GM12872 (cell line): Measurements from ENCODE around the gene PCDH17.

Experiments
- TF ChIP-seq, protein P1 (sequence below): IDR thresholded peaks from 3 replicates; pipeline ENCODE4 v1.5.1; 2011; ENCODE audit warnings: low read depth, mild to moderate bottlenecking, low read length, moderate library complexity; ENCODE audit not compliant: insufficient read depth

The PCDH17 gene

DNA sequence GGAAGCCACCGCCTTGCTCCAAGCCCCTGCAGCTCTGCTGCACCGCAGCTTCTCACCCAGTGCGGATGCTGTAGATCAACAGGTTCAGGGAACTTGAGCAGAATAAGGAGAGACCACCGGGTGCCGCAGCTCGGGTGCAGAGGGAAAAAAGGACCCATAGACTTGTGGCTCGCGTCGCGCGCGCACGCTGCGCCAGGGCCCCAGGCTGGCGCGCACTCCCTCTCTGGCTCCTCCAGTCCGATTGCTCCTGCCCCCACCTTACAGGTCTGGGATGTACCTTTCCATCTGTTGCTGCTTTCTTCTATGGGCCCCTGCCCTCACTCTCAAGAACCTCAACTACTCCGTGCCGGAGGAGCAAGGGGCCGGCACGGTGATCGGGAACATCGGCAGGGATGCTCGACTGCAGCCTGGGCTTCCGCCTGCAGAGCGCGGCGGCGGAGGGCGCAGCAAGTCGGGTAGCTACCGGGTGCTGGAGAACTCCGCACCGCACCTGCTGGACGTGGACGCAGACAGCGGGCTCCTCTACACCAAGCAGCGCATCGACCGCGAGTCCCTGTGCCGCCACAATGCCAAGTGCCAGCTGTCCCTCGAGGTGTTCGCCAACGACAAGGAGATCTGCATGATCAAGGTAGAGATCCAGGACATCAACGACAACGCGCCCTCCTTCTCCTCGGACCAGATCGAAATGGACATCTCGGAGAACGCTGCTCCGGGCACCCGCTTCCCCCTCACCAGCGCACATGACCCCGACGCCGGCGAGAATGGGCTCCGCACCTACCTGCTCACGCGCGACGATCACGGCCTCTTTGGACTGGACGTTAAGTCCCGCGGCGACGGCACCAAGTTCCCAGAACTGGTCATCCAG, 964 bp downstream of the PCDH17 start:
- TF ChIP-seq, protein P1, sequence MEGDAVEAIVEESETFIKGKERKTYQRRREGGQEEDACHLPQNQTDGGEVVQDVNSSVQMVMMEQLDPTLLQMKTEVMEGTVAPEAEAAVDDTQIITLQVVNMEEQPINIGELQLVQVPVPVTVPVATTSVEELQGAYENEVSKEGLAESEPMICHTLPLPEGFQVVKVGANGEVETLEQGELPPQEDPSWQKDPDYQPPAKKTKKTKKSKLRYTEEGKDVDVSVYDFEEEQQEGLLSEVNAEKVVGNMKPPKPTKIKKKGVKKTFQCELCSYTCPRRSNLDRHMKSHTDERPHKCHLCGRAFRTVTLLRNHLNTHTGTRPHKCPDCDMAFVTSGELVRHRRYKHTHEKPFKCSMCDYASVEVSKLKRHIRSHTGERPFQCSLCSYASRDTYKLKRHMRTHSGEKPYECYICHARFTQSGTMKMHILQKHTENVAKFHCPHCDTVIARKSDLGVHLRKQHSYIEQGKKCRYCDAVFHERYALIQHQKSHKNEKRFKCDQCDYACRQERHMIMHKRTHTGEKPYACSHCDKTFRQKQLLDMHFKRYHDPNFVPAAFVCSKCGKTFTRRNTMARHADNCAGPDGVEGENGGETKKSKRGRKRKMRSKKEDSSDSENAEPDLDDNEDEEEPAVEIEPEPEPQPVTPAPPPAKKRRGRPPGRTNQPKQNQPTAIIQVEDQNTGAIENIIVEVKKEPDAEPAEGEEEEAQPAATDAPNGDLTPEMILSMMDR = no peak

DNA sequence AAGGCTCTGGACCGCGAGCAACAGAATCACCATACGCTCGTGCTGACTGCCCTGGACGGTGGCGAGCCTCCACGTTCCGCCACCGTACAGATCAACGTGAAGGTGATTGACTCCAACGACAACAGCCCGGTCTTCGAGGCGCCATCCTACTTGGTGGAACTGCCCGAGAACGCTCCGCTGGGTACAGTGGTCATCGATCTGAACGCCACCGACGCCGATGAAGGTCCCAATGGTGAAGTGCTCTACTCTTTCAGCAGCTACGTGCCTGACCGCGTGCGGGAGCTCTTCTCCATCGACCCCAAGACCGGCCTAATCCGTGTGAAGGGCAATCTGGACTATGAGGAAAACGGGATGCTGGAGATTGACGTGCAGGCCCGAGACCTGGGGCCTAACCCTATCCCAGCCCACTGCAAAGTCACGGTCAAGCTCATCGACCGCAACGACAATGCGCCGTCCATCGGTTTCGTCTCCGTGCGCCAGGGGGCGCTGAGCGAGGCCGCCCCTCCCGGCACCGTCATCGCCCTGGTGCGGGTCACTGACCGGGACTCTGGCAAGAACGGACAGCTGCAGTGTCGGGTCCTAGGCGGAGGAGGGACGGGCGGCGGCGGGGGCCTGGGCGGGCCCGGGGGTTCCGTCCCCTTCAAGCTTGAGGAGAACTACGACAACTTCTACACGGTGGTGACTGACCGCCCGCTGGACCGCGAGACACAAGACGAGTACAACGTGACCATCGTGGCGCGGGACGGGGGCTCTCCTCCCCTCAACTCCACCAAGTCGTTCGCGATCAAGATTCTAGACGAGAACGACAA, 1.8 kb downstream of the PCDH17 start:
- TF ChIP-seq, protein P1 = no peak

DNA sequence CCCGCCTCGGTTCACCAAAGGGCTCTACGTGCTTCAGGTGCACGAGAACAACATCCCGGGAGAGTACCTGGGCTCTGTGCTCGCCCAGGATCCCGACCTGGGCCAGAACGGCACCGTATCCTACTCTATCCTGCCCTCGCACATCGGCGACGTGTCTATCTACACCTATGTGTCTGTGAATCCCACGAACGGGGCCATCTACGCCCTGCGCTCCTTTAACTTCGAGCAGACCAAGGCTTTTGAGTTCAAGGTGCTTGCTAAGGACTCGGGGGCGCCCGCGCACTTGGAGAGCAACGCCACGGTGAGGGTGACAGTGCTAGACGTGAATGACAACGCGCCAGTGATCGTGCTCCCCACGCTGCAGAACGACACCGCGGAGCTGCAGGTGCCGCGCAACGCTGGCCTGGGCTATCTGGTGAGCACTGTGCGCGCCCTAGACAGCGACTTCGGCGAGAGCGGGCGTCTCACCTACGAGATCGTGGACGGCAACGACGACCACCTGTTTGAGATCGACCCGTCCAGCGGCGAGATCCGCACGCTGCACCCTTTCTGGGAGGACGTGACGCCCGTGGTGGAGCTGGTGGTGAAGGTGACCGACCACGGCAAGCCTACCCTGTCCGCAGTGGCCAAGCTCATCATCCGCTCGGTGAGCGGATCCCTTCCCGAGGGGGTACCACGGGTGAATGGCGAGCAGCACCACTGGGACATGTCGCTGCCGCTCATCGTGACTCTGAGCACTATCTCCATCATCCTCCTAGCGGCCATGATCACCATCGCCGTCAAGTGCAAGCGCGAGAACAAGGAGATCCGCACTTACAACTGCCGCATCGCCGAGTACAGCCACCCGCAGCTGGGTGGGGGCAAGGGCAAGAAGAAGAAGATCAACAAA, 2.6 kb downstream of the PCDH17 start:
- TF ChIP-seq, protein P1 = no peak

DNA sequence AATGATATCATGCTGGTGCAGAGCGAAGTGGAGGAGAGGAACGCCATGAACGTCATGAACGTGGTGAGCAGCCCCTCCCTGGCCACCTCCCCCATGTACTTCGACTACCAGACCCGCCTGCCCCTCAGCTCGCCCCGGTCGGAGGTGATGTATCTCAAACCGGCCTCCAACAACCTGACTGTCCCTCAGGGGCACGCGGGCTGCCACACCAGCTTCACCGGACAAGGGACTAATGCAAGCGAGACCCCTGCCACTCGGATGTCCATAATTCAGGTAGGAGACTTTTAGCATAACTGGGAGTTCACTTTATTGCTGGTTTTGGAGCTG, 3.3 kb downstream of the PCDH17 start:
- TF ChIP-seq, protein P1 = no peak

DNA sequence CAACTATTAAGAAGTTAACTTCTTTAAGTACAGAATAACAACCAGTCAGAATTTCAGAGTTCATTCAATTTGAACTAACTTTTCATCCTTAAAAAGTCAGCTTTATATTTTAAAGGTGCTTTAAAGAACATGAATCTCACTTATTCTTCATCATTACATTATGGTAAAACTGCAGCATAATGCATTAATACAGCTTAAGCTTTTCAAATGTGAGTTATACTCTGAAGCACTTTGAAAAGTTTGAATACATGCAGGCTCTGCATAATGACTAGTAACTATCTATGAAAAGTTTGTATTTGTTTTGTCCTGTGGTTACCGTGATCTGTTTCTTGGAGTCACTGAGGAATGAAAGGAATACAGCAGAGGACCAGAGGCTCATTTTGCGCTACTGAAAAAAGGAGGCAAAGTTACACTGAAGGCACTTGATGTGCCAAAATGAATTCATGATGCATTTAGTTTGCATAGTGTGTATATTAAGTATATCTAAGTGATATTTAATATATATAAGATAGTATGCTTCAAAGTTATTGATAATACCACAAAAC, 4.1 kb downstream of the PCDH17 start:
- TF ChIP-seq, protein P1 = no peak

DNA sequence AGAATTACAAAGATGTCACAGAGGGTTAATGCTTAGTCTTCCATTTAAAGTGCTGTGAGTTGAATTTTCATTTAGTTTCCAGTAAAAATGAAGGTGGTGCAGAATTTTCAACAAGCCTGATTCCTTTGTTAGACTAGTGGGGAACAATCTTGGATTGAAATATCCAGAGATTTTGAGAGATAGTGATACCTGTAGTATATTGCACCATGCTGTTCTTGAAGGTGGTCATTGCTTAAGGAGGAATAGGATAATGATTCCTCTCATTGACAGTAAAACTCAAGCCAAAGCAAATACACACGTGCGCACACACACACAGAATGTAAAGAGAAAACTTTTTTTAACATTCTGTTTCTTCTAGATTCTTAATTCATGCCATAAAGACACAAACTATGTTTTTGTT, 5.3 kb downstream of the PCDH17 start:
- TF ChIP-seq, protein P1 = no peak
